ENCODE data around the gene NR3C2.

Gene NR3C2

GRCh38 chr4:148068065-148068911 lies 373.9 kb downstream of the NR3C2 start:
- DNase-seq: no peak

GRCh38 chr4:148067301-148067916 lies 374.8 kb downstream of the NR3C2 start:
- no peak for DNase-seq

- no peak for DNase-seq
These were observed 377.1 kb downstream of the NR3C2 start for GRCh38 chr4:148065075-148065474.

- peak; percentile 56 for DNase-seq
These were observed 377.8 kb downstream of the NR3C2 start for GRCh38 chr4:148064451-148064850.

- DNase-seq: no peak
These were observed 379.8 kb downstream of the NR3C2 start for GRCh38 chr4:148062301-148062950.

GRCh38 chr4:148061795-148062194 lies 380.4 kb downstream of the NR3C2 start:
- DNase-seq: no peak

GRCh38 chr4:148061141-148061481 lies 381.1 kb downstream of the NR3C2 start:
- no peak for DNase-seq

GRCh38 chr4:148060264-148061140 lies 381.7 kb downstream of the NR3C2 start:
- no peak for DNase-seq

- DNase-seq: no peak
These were observed 382.5 kb downstream of the NR3C2 start for GRCh38 chr4:148059617-148060180.

- no peak for DNase-seq
These were observed 384.0 kb downstream of the NR3C2 start for GRCh38 chr4:148057984-148058859.

GRCh38 chr4:148057516-148057915 lies 384.7 kb downstream of the NR3C2 start:
- DNase-seq: no peak

- no peak for DNase-seq
These were observed 385.3 kb downstream of the NR3C2 start for GRCh38 chr4:148056879-148057278.

GRCh38 chr4:148055844-148056243 lies 386.4 kb downstream of the NR3C2 start:
- no peak for DNase-seq

GRCh38 chr4:148054275-148054674 lies 387.9 kb downstream of the NR3C2 start:
- no peak for DNase-seq

- DNase-seq: no peak
These were observed 388.8 kb downstream of the NR3C2 start for GRCh38 chr4:148053298-148054003.

- no peak for DNase-seq
These were observed 389.8 kb downstream of the NR3C2 start for GRCh38 chr4:148052448-148052847.

GRCh38 chr4:148051403-148051802 lies 390.8 kb downstream of the NR3C2 start:
- DNase-seq: no peak

- no peak for DNase-seq
These were observed 393.6 kb downstream of the NR3C2 start for GRCh38 chr4:148048598-148048997.

GRCh38 chr4:148044912-148045352 lies 397.3 kb downstream of the NR3C2 start:
- no peak for DNase-seq

GRCh38 chr4:148044089-148044911 lies 397.9 kb downstream of the NR3C2 start:
- no peak for DNase-seq

All from retina (tissue), 1 donor.